ENCODE results near the gene VPS39.

- TF ChIP-seq, protein P1, sequence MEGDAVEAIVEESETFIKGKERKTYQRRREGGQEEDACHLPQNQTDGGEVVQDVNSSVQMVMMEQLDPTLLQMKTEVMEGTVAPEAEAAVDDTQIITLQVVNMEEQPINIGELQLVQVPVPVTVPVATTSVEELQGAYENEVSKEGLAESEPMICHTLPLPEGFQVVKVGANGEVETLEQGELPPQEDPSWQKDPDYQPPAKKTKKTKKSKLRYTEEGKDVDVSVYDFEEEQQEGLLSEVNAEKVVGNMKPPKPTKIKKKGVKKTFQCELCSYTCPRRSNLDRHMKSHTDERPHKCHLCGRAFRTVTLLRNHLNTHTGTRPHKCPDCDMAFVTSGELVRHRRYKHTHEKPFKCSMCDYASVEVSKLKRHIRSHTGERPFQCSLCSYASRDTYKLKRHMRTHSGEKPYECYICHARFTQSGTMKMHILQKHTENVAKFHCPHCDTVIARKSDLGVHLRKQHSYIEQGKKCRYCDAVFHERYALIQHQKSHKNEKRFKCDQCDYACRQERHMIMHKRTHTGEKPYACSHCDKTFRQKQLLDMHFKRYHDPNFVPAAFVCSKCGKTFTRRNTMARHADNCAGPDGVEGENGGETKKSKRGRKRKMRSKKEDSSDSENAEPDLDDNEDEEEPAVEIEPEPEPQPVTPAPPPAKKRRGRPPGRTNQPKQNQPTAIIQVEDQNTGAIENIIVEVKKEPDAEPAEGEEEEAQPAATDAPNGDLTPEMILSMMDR (IDR thresholded peaks at IDR 0.05; ENCODE audit: low read depth, low read length): no peak
- TF ChIP-seq EZH2phosphoT487 (IDR thresholded peaks at IDR 0.05; ENCODE audit: low read depth): no peak
Measured at GRCh38 chr15:42171795-42172194, 36.3 kb downstream of the VPS39 start.
